Testis (tissue), 2 donors: ENCODE measurements around the gene CSNK1E.

Source experiments
- POLR2A ChIP-seq: fragments of 450-650 bp; IDR thresholded peaks from one replicate; pipeline ENCODE4 v1.6.1; 2017; ENCODE audit warnings: antibody characterized with exemption, mild to moderate bottlenecking, moderate library complexity
- TF ChIP-seq, protein P1 (sequence below), 3 experiments: fragments of 450-650 bp in 2 of 3; fragments of 200-600 bp in 1 of 3; sonication (generic) in 1 of 3; IDR thresholded peaks; one replicate each; pipeline ENCODE4 v1.5.1; 2016 to 2019; ENCODE audit warnings: antibody characterized with exemption in 3 of 3, mild to moderate bottlenecking in 2 of 3, moderate library complexity in 1 of 3

DNA sequence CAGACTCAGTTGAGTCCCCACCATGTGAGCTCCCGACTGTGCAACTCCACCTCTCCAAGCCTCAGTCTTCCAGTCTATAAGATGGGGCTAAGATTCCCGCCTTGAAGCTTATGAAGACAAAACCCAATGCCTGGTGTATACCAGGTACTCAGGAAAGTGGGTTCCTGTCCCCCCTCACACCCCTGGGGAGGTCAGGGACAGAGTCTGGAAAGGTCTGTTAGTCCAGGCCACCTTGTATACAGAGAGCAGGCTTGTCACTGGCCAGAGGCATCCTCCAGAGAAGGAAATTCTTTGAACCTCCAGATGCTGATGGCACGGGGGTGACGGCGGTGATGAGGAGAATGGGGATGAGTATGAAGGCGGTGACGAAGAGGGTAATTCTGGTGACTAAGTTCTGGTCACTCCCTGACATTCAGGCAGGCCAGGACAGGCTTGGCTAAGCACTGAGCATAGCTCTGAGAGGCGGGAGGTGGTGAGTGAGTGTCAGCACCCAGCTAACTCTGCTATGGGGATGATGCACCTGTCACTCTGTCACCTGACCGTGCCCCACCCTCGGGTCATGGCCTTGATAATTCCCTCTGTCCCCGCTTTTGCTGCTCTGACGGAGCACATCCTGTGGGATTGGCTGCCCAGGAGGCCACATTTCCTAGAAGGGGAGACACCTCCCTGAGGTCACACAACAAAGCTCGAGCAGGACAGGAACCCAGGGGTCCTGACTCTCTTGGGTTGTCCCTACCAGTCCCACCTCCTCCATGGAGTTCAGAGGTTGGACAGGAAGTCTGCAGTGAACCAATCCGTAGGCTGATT lies 30.9 kb upstream of the CSNK1E start:
- TF ChIP-seq, protein P1, sequence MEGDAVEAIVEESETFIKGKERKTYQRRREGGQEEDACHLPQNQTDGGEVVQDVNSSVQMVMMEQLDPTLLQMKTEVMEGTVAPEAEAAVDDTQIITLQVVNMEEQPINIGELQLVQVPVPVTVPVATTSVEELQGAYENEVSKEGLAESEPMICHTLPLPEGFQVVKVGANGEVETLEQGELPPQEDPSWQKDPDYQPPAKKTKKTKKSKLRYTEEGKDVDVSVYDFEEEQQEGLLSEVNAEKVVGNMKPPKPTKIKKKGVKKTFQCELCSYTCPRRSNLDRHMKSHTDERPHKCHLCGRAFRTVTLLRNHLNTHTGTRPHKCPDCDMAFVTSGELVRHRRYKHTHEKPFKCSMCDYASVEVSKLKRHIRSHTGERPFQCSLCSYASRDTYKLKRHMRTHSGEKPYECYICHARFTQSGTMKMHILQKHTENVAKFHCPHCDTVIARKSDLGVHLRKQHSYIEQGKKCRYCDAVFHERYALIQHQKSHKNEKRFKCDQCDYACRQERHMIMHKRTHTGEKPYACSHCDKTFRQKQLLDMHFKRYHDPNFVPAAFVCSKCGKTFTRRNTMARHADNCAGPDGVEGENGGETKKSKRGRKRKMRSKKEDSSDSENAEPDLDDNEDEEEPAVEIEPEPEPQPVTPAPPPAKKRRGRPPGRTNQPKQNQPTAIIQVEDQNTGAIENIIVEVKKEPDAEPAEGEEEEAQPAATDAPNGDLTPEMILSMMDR (IDR thresholded peaks at IDR 0.05), result no peak
- TF ChIP-seq POLR2A, result no peak
